NT2/D1 (cell line): Measurements from ENCODE around the gene TGM2.

Experiments used
- DNase-seq: peaks from one replicate; pipeline ENCODE4 v3.0.0-alpha.2; 2011; ENCODE audit warnings: low read depth, low spot score
- H3K27me3 ChIP-seq: 2 replicates; pipeline ENCODE4 v1.6.0; 2011; ENCODE audit warnings: mild to moderate bottlenecking; ENCODE audit not compliant: insufficient read length, insufficient read depth
- H3K36me3 ChIP-seq: 2 replicates; pipeline ENCODE4 v1.6.1; 2011; ENCODE audit warnings: mild to moderate bottlenecking, low read length, mixed read lengths; ENCODE audit not compliant: insufficient read depth, insufficient read length
- H3K4me1 ChIP-seq: 2 replicates; pipeline ENCODE4 v1.5.1; 2011; ENCODE audit not compliant: insufficient read depth, insufficient read length
- H3K4me3 ChIP-seq: 2 replicates; pipeline ENCODE4 v1.5.1; 2011; ENCODE audit warnings: low read depth; ENCODE audit not compliant: insufficient read length
- H3K9ac ChIP-seq: 2 replicates; pipeline ENCODE4 v1.6.0; 2011; ENCODE audit warnings: low read depth; ENCODE audit not compliant: insufficient read length
- H3K9me3 ChIP-seq: 2 replicates; pipeline ENCODE4 v1.5.1; 2011; ENCODE audit warnings: mild to moderate bottlenecking, low read length; ENCODE audit not compliant: insufficient read depth
- SUZ12 ChIP-seq: IDR thresholded peaks from 2 replicates; pipeline ENCODE4 v1.6.1; 2011; ENCODE audit not compliant: insufficient read length, insufficient read depth; ENCODE audit errors: extremely low read depth
- YY1 ChIP-seq: IDR thresholded peaks from 2 replicates; pipeline ENCODE4 v1.6.1; 2011; ENCODE audit not compliant: insufficient read length, insufficient read depth
- ZNF274 ChIP-seq: IDR thresholded peaks from 2 replicates; pipeline ENCODE4 v1.6.1; 2011; ENCODE audit warnings: mild to moderate bottlenecking, low read depth, low read length

The TGM2 gene

GRCh38 chr20:38141204-38141888 lies 23.7 kb downstream of the TGM2 start:
- Histone ChIP-seq H3K9ac (no peak overlapping the region), H3K4me1 (peaks cover 30% of the 10 kb centered on the region), H3K27me3 (no peaks in the 10 kb centered on the region), H3K9me3 (no peaks in the 10 kb centered on the region), H3K4me3 (no peak overlapping the region), H3K36me3 (peaks cover 13% of the 10 kb centered on the region)
- no peak for DNase-seq
- TF ChIP-seq SUZ12 (no peak), YY1 (no peak), ZNF274 (no peak)

- TF ChIP-seq YY1 (no peak), ZNF274 (no peak), SUZ12 (no peak)
- H3K4me3 ChIP-seq, result no peak overlapping the region
- peaks cover 32% of the 10 kb centered on the region for H3K4me1 ChIP-seq
- no peaks in the 10 kb centered on the region for H3K27me3 ChIP-seq
- DNase-seq, result no peak
- H3K9me3 ChIP-seq, result no peaks in the 10 kb centered on the region
- peaks cover 14% of the 10 kb centered on the region for H3K36me3 ChIP-seq
- no peak overlapping the region for H3K9ac ChIP-seq
These were observed 24.9 kb downstream of the TGM2 start for GRCh38 chr20:38139977-38140753.

GRCh38 chr20:38139156-38139912 lies 25.7 kb downstream of the TGM2 start:
- H3K36me3 ChIP-seq, result peaks cover 14% of the 10 kb centered on the region
- H3K27me3 ChIP-seq, result no peaks in the 10 kb centered on the region
- TF ChIP-seq ZNF274 (no peak), YY1 (no peak), SUZ12 (no peak)
- H3K9ac ChIP-seq, result no peak overlapping the region
- no peak overlapping the region for H3K4me3 ChIP-seq
- no peak for DNase-seq
- H3K4me1 ChIP-seq, result peaks cover 34% of the 10 kb centered on the region
- no peaks in the 10 kb centered on the region for H3K9me3 ChIP-seq

GRCh38 chr20:38138086-38138778 lies 26.8 kb downstream of the TGM2 start:
- Histone ChIP-seq H3K9me3 (no peaks in the 10 kb centered on the region), H3K4me1 (peaks cover 27% of the 10 kb centered on the region), H3K27me3 (no peaks in the 10 kb centered on the region), H3K9ac (no peak overlapping the region), H3K36me3 (peaks cover 14% of the 10 kb centered on the region), H3K4me3 (no peak overlapping the region)
- no peak for TF ChIP-seq SUZ12
- no peak for TF ChIP-seq YY1
- TF ChIP-seq ZNF274, result no peak
- no peak for DNase-seq

- peaks cover 21% of the 10 kb centered on the region for H3K4me1 ChIP-seq
- H3K27me3 ChIP-seq, result no peaks in the 10 kb centered on the region
- H3K4me3 ChIP-seq, result no peak overlapping the region
- H3K9ac ChIP-seq, result no peak overlapping the region
- H3K9me3 ChIP-seq, result no peaks in the 10 kb centered on the region
- peaks cover 14% of the 10 kb centered on the region for H3K36me3 ChIP-seq
- DNase-seq, result no peak
- TF ChIP-seq YY1, result no peak
- no peak for TF ChIP-seq ZNF274
- no peak for TF ChIP-seq SUZ12
These were observed 27.5 kb downstream of the TGM2 start for GRCh38 chr20:38137441-38138037.

- Histone ChIP-seq H3K27me3 (no peaks in the 10 kb centered on the region), H3K36me3 (peaks cover 14% of the 10 kb centered on the region), H3K4me3 (no peak overlapping the region), H3K9ac (no peak overlapping the region), H3K4me1 (peaks cover 17% of the 10 kb centered on the region), H3K9me3 (no peaks in the 10 kb centered on the region)
- DNase-seq, result no peak
- TF ChIP-seq YY1 (no peak), ZNF274 (no peak), SUZ12 (no peak)
These were observed 28.4 kb downstream of the TGM2 start for GRCh38 chr20:38136421-38137245.
